ENCODE results near the gene SLC37A3. TPM values are rescaled to one million over a fixed set of nuclear protein-coding genes. Genes with fewer than 3 reads are reported as not detected.
"Not testable (repeated sequence)": the region's sequence is repeated elsewhere in the genome, so short reads cannot be mapped to it uniquely, and the experiment has no call there.

Gene SLC37A3
- total and polyA plus RNA-seq, 9 donors = 25.2 to 41.2 (median 33.8) TPM

DNA sequence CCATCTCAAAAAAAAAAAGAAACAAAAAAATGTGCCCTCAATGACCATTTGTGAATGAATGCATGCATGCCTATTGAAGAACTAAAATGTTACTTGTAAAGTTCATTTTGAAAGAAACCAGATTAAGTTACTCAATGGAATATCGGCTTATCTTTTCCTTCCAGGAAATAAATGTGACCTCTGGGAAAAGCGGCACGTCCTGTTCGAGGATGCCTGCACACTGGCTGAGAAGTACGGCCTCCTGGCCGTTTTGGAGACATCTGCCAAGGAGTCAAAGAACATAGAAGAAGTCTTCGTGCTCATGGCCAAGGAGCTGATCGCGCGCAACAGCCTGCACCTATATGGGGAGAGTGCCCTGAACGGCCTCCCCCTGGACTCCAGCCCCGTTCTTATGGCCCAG lies 27.4 kb upstream of the SLC37A3 start:
- H3K27ac ChIP-seq (ENCODE audit: low read length) = no peak overlapping the region
- no peaks in the 10 kb centered on the region for H3K4me1 ChIP-seq (ENCODE audit: control insufficient read depth, insufficient read depth, low read length)
- WGBS (ENCODE audit: insufficient coverage) = 73% methylated on average over 12 of the region's 12 CpGs
- H3K36me3 ChIP-seq (ENCODE audit: control insufficient read depth, insufficient read depth, low read length) = no peaks in the 10 kb centered on the region
- H3K27me3 ChIP-seq (ENCODE audit: control insufficient read depth, insufficient read depth, low read length) = no peaks in the 10 kb centered on the region
- no peak overlapping the region for H3K4me3 ChIP-seq (ENCODE audit: low read length)
- DNase-seq = no peak
- H3K9me3 ChIP-seq (replicated peaks; ENCODE audit: control insufficient read depth, low read depth, low read length) = no peaks in the 10 kb centered on the region

DNA sequence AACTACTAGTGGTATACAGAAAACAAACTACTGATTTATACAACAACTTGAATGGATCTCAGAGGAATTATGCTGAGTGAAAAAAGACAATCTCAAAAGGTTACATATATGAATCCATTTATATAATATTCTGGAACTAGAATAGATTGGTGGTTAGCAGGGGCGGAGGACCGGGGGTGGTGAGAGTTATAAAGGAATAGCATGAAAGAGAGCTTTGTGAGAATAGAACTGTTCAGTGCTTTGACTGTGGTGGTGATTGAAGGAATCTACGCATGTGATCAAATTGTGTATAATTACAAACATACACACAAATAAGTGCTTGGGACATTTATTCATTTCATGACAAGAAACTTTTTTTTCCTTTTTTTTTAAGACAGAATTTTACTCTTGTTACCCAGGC lies 25.2 kb upstream of the SLC37A3 start:
- Histone ChIP-seq H3K27me3 (ENCODE audit: control insufficient read depth, insufficient read depth, low read length) (no peaks in the 10 kb centered on the region), H3K4me1 (ENCODE audit: control insufficient read depth, insufficient read depth, low read length) (no peaks in the 10 kb centered on the region), H3K9me3 (replicated peaks; ENCODE audit: control insufficient read depth, low read depth, low read length) (no peaks in the 10 kb centered on the region), H3K27ac (ENCODE audit: low read length) (no peak overlapping the region), H3K36me3 (ENCODE audit: control insufficient read depth, insufficient read depth, low read length) (no peaks in the 10 kb centered on the region), H3K4me3 (ENCODE audit: low read length) (no peak overlapping the region)
- no peak for DNase-seq
- WGBS (ENCODE audit: insufficient coverage) = no CpG with 5 or more reads among the region's 3 CpGs

DNA sequence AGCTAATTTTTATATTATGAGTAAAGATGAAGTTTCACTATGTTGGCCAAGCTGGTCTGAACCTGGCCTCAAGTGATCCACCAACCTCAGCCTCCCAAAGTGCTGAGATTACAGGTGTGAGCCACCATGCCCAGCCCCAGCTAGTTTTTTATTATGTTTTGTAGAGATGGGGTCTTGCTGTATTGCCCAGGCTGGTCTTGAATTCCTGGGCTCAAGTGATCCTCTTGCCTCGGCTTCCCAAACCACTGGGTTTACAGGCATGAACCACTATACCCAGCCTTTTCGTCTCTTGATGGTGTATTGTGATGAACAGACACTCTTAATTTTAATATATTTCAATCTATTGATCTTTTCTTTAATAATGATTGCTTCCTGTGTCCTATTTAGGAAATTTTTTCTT lies 23.2 kb upstream of the SLC37A3 start:
- no peak for DNase-seq
- no peaks in the 10 kb centered on the region for H3K4me1 ChIP-seq (ENCODE audit: control insufficient read depth, insufficient read depth, low read length)
- WGBS (ENCODE audit: insufficient coverage) = no CpG with 5 or more reads among the region's 2 CpGs
- no peaks in the 10 kb centered on the region for H3K9me3 ChIP-seq (replicated peaks; ENCODE audit: control insufficient read depth, low read depth, low read length)
- H3K27ac ChIP-seq (ENCODE audit: low read length) = no peak overlapping the region
- H3K4me3 ChIP-seq (ENCODE audit: low read length) = no peak overlapping the region
- H3K36me3 ChIP-seq (ENCODE audit: control insufficient read depth, insufficient read depth, low read length) = no peaks in the 10 kb centered on the region
- peaks cover 3% of the 10 kb centered on the region for H3K27me3 ChIP-seq (ENCODE audit: control insufficient read depth, insufficient read depth, low read length)

DNA sequence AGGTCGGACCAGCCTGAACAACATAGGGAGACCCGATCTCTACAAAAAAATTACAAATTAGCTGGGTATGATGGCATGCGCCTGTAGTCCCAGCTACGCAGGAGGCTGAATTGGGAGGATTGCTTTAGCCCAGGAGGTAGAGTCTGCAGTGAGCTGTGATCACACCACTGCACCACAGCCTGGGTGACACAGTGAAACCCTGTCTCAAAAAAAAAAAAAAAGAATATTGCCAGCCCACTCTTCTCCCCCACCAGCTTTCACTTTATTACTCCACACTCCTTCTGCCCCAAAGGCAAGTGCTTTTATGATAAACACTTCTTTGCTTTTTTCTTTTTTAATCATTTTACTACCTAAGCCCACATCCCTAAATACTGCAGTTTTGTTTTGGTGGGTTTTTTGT lies 20.3 kb upstream of the SLC37A3 start:
- WGBS (ENCODE audit: insufficient coverage) = no CpG with 5 or more reads among the region's 4 CpGs
- Histone ChIP-seq H3K4me1 (ENCODE audit: control insufficient read depth, insufficient read depth, low read length) (no peaks in the 10 kb centered on the region), H3K36me3 (ENCODE audit: control insufficient read depth, insufficient read depth, low read length) (no peaks in the 10 kb centered on the region)

DNA sequence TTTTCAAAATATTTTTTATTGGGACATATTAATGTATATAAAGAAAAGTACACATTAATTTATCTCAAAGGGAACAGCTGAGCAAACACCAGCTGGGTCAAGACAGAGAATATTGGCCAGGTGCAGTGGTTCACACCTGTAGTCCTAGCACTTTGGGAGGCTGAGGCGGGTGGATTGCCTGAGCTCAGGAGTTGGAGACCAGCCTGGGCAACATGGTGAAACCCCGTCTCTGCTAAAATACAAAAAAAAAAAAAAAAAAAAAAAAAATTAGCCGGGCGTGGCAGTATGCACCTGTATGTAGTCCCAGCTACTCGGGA lies 19.8 kb upstream of the SLC37A3 start:
- not testable (repeated sequence) for H3K27ac ChIP-seq (ENCODE audit: low read length); H3K9me3 ChIP-seq (replicated peaks; ENCODE audit: control insufficient read depth, low read depth, low read length); H3K4me1 ChIP-seq (ENCODE audit: control insufficient read depth, insufficient read depth, low read length); H3K36me3 ChIP-seq (ENCODE audit: control insufficient read depth, insufficient read depth, low read length); DNase-seq; H3K4me3 ChIP-seq (ENCODE audit: low read length); H3K27me3 ChIP-seq (ENCODE audit: control insufficient read depth, insufficient read depth, low read length)
- WGBS (ENCODE audit: insufficient coverage) = 75% methylated on average over 2 of the region's 5 CpGs

More for the DNA sequence above, 20.3 kb upstream of the SLC37A3 start:
- H3K9me3 ChIP-seq (replicated peaks; ENCODE audit: control insufficient read depth, low read depth, low read length) = no peaks in the 10 kb centered on the region
- DNase-seq = no peak
- H3K4me3 ChIP-seq (ENCODE audit: low read length) = no peak overlapping the region
- peaks cover 3% of the 10 kb centered on the region for H3K27me3 ChIP-seq (ENCODE audit: control insufficient read depth, insufficient read depth, low read length)
- no peak overlapping the region for H3K27ac ChIP-seq (ENCODE audit: low read length)

DNA sequence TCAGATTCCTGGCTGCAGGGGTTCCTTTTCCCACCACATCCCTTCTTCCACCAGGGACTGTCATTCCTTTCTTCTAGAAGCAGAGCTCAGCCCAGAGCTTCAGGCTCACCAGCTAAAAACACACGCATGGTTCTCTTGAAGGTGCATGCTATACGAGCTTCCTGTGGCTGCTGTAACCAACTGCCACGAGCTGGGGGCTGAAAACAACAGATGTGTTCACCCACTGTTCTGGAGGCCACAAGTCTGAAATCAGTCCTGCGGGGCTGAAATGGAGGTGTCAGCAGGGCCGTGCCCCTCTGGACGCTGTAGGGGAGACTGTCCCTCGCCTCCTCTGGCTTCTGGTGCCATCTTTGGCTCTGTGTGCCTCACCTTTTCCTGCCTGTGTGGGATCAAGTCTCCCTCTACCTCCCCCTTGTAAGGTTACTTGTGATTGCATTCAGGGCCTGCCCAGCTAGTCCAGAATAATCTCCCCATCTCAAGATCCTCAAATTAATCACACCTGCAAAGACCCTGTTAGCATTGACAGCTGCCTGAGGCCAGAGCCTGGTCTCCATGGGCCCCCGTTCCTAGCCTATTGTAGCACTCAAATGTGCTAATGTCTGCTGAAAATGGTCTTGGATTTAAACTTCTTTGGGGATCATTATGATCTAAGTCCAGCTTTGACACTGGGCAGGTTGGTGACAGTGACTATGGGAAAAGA lies 19.3 kb upstream of the SLC37A3 start:
- 58% methylated on average over 6 of the region's 8 CpGs for WGBS (ENCODE audit: insufficient coverage)
- no peak for DNase-seq
- no peak overlapping the region for H3K27ac ChIP-seq (ENCODE audit: low read length)
- no peak overlapping the region for H3K4me3 ChIP-seq (ENCODE audit: low read length)
- peaks cover 2% of the 10 kb centered on the region for H3K9me3 ChIP-seq (replicated peaks; ENCODE audit: control insufficient read depth, low read depth, low read length)
- no peaks in the 10 kb centered on the region for H3K36me3 ChIP-seq (ENCODE audit: control insufficient read depth, insufficient read depth, low read length)
- H3K27me3 ChIP-seq (ENCODE audit: control insufficient read depth, insufficient read depth, low read length) = peaks cover 3% of the 10 kb centered on the region
- no peaks in the 10 kb centered on the region for H3K4me1 ChIP-seq (ENCODE audit: control insufficient read depth, insufficient read depth, low read length)

DNA sequence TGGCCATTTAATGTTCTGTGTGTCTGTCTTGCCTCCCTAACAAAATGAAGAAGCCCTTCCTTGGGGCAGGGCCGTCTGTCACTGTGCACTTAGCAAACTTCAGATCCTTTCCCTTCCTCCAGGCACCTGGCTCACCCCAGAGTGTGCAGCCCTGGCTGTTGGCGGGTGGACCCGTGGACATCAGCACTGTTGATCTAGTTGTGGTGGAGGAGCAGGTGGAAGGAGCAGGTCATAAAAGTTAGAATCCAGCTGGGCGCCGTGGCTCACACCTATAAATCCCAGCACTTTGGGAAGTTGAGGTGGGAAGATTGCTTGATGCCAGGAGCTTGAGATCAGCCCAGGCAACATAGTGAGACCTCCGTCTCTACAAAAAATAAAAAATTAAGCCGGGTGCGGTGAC lies 18.2 kb upstream of the SLC37A3 start:
- Histone ChIP-seq H3K27me3 (ENCODE audit: control insufficient read depth, insufficient read depth, low read length) (peaks cover 3% of the 10 kb centered on the region), H3K27ac (ENCODE audit: low read length) (no peak overlapping the region), H3K9me3 (replicated peaks; ENCODE audit: control insufficient read depth, low read depth, low read length) (peaks cover 2% of the 10 kb centered on the region), H3K4me3 (ENCODE audit: low read length) (no peak overlapping the region), H3K36me3 (ENCODE audit: control insufficient read depth, insufficient read depth, low read length) (no peaks in the 10 kb centered on the region), H3K4me1 (ENCODE audit: control insufficient read depth, insufficient read depth, low read length) (no peaks in the 10 kb centered on the region)
- DNase-seq = no peak
- WGBS (ENCODE audit: insufficient coverage) = no CpG with 5 or more reads among the region's 8 CpGs

DNA sequence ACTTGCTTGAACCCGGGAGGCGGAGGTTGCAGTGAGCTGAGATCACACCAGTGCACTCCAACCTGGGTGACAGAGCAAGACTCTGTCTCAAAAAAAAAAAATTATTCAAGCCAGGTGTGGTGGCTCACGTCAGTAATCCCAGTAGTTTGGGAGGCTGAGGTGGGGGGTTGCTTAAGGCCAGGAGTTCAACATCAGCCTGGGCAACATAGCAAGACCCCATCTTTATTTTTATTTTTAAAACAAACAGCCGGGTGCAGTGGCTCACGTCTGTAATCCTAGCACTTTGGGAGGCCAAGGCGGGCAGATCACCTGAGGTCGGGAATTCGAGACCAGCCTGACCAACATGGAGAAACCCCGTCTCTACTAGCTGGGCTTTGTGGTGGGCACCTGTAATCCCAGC lies 17.5 kb upstream of the SLC37A3 start:
- H3K27ac ChIP-seq (ENCODE audit: low read length); DNase-seq; H3K27me3 ChIP-seq (ENCODE audit: control insufficient read depth, insufficient read depth, low read length); H3K36me3 ChIP-seq (ENCODE audit: control insufficient read depth, insufficient read depth, low read length); H3K4me3 ChIP-seq (ENCODE audit: low read length); H3K4me1 ChIP-seq (ENCODE audit: control insufficient read depth, insufficient read depth, low read length); H3K9me3 ChIP-seq (replicated peaks; ENCODE audit: control insufficient read depth, low read depth, low read length): not testable (repeated sequence)
- 82% methylated on average over 6 of the region's 9 CpGs for WGBS (ENCODE audit: insufficient coverage)

DNA sequence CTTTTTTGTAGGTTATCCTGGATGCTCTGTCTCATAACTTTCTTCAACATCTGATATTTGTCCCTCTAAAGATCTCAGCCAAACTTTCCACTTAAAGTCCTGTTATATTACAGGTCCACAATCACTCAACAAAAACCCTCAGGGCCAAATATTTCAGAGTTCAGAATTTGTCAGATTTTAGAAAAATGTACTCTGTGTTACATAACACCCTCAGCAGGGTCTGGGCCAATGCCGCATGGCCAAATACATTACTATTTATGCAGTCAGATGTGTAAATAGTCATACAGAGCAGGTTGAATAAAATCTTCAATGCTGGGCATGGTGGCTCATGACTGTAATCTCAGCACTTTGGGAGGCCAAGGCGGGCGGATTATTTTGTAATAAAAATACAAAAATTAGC lies 17.0 kb upstream of the SLC37A3 start:
- WGBS (ENCODE audit: insufficient coverage) = no CpG with 5 or more reads among the region's 3 CpGs
- DNase-seq = no peak
- Histone ChIP-seq H3K9me3 (replicated peaks; ENCODE audit: control insufficient read depth, low read depth, low read length) (peaks cover 2% of the 10 kb centered on the region), H3K27me3 (ENCODE audit: control insufficient read depth, insufficient read depth, low read length) (peaks cover 3% of the 10 kb centered on the region), H3K27ac (ENCODE audit: low read length) (no peak overlapping the region), H3K4me3 (ENCODE audit: low read length) (no peak overlapping the region), H3K4me1 (ENCODE audit: control insufficient read depth, insufficient read depth, low read length) (no peaks in the 10 kb centered on the region), H3K36me3 (ENCODE audit: control insufficient read depth, insufficient read depth, low read length) (no peaks in the 10 kb centered on the region)

DNA sequence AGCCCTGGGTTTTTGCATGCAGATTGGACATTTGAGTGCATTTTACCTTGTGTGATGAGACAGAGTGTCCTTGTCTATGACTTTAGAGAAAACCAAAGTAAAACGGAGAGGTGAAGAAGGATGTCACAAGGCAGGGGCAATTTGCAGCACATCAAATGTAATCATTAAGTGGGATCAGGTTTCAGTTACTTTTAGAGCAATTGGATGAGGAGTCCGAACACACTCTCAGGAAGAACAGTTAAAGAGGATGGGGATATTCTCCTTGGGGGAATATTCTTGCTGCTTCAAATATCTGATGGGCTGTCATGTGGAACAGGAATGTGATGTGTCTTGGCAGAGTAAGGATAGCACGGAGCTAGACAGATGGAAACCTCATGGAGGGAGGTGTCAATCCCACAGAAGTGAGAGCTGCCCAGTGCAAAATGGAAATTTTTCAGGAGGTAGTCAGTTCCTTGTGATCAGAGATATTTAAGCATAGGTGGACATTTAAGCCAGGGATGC lies 6.3 kb upstream of the SLC37A3 start:
- H3K27ac ChIP-seq (ENCODE audit: low read length) = no peak overlapping the region
- H3K4me1 ChIP-seq (ENCODE audit: control insufficient read depth, insufficient read depth, low read length) = peaks cover 4% of the 10 kb centered on the region
- H3K4me3 ChIP-seq (ENCODE audit: low read length) = no peak overlapping the region
- WGBS (ENCODE audit: insufficient coverage) = 6% methylated on average over 3 of the region's 3 CpGs
- H3K36me3 ChIP-seq (ENCODE audit: control insufficient read depth, insufficient read depth, low read length) = no peaks in the 10 kb centered on the region
- DNase-seq = no peak
- no peaks in the 10 kb centered on the region for H3K9me3 ChIP-seq (replicated peaks; ENCODE audit: control insufficient read depth, low read depth, low read length)
- H3K27me3 ChIP-seq (ENCODE audit: control insufficient read depth, insufficient read depth, low read length) = peaks cover 17% of the 10 kb centered on the region

All from muscle of leg (tissue), 11 donors.